ENCODE data around the gene LRIG1. TPM values are rescaled to one million over a fixed set of nuclear protein-coding genes. Genes with fewer than 3 reads are reported as not detected.
A peak's percentile ranks its signal among the peaks of the same experiment; 100 is the strongest.

Gene LRIG1
- total and polyA plus RNA-seq, 2 of the 8 experiments (the other 6 are each of a cell fraction or from before 2014, with no cell fraction given), result 78.1 to 88.7 TPM

DNA sequence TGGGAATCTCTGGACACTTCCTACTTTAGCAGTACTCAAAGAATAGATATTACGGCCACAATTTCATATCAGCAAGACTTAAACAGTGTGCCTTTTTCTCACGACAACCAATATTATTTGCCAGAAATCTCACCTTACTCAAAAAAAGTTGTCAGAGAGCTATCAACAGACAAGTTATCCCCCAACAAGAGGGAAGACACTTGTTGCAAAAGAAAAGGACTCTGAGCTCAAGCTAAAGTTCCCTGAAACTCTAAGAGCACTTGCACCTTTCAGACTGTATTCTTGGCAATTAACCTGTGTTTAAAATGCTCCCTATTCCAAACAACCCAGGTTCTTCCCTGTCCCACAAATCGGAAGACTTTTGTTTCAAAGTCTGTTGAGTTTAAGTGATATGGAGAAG, 4.5 kb downstream of the LRIG1 start:
- H2BK120ac ChIP-seq (replicated peaks; ENCODE audit: low read depth, low read length), result peak overlapping the region; percentile 49
- peak overlapping the region in 3 of 4 experiments; percentile 0 to 90 (median 28); a peak in 4 of 8 replicates for H3K4me3 ChIP-seq (ENCODE audit: extremely low read depth in 1 of 4, insufficient read depth in 2 of 4, low read depth in 3 of 4, low read length in 4 of 4)
- WGBS, 2 experiments (ENCODE audit: extremely low coverage in 1 of 2, insufficient coverage in 1 of 2, insufficient read length in 1 of 2, insufficient replicate concordance in 2 of 2, low coverage in 1 of 2, low lambda C conversion rate in 2 of 2, missing lambda C conversion rate in 1 of 2), result 52% methylated on average over 3 of the region's 3 CpGs; no CpG with 5 or more reads in 1 of the 2 experiments
- H3K56ac ChIP-seq (replicated peaks; ENCODE audit: insufficient read length, low read depth, low read length), result no peak overlapping the region
- no peak overlapping the region for H3K9ac ChIP-seq (replicated peaks in 1 of 4; ENCODE audit: extremely low read depth in 1 of 4, low read depth in 3 of 4, low read length in 3 of 4)
- ChIA-PET CTCF (ENCODE audit: partially characterized antibody) (interaction anchor here (0.5 to 2.8 kb wide), 4 partner anchors 89 to 538 kb away, joined by 3 to 11 read pairs (median 3); no protein-coding TSS in a partner anchor), POLR2A (ENCODE audit: partially characterized antibody) (interaction anchor here (0.6 to 7.5 kb wide), 15 partner anchors 8 to 178 kb away, joined by 3 to 51 read pairs (median 3); no protein-coding TSS in a partner anchor)
- H2BK20ac ChIP-seq (ENCODE audit: low read length), result no peak overlapping the region; the same call in 1 of the 2 replicates
- no peak overlapping the region for H2BK12ac ChIP-seq (ENCODE audit: low read depth, low read length)
- peak overlapping the region; percentile 7; the same call in 1 of the 2 replicates for H3K27ac ChIP-seq (ENCODE audit: low read depth, low read length)
- peaks cover 39 to 94% of the 10 kb centered on the region in 2 experiments for H3K79me2 ChIP-seq (ENCODE audit: control insufficient read depth in 1 of 2, insufficient read depth in 2 of 2, low read length in 2 of 2)
- no peak overlapping the region for H3K4ac ChIP-seq (replicated peaks; ENCODE audit: insufficient read length, low read depth, low read length)
- peaks cover 10 to 41% (median 29%) of the 10 kb centered on the region in 4 experiments for H3K4me1 ChIP-seq (replicated peaks in 1 of 4; ENCODE audit: control insufficient read depth in 3 of 4, insufficient read depth in 4 of 4, low read length in 3 of 4)
- DNase-seq (ENCODE audit: low read depth in 1 of 2, low spot score in 2 of 2) (no peak), FAIRE-seq (no peak)
- no peak overlapping the region for H4K8ac ChIP-seq (ENCODE audit: extremely low read depth, insufficient read depth, low read length)
- H3K79me1 ChIP-seq (ENCODE audit: low read depth, low read length), result 0 out of 2 replicates have a peak, but pooled peaks cover 4% of the 10 kb centered on the region
- no peak overlapping the region for H3K23ac ChIP-seq (ENCODE audit: insufficient read length)
- no peak overlapping the region; the same call in 1 of the 2 replicates for H3K18ac ChIP-seq (ENCODE audit: extremely low read depth, low read length)
- no peak overlapping the region for H2BK15ac ChIP-seq (ENCODE audit: low read length)
- H2BK5ac ChIP-seq (ENCODE audit: low read depth, low read length), result peak overlapping the region; percentile 85; the same call in 1 of the 2 replicates
- peaks cover 7% of the 10 kb centered on the region; the same call in 1 of the 2 replicates for H3K23me2 ChIP-seq (ENCODE audit: low read depth, low read length)
- H2AFZ ChIP-seq (ENCODE audit: low read length), result no peak overlapping the region
- peak overlapping the region; percentile 32 for H4K91ac ChIP-seq (replicated peaks; ENCODE audit: insufficient read length, low read length)
- H4K5ac ChIP-seq (ENCODE audit: insufficient read length, low read depth, low read length), result peak overlapping the region; percentile 9
- no peak overlapping the region for H3K14ac ChIP-seq (ENCODE audit: insufficient read length)
- H4K20me1 ChIP-seq (replicated peaks in 1 of 2; ENCODE audit: control insufficient read depth in 1 of 2, insufficient read depth in 2 of 2, low read length in 2 of 2), result peaks cover 14 to 25% of the 10 kb centered on the region in 2 experiments
- no peaks in the 10 kb centered on the region for H3K9me3 ChIP-seq (ENCODE audit: insufficient read depth in 2 of 2, low read depth in 1 of 2, low read length in 1 of 2)
- peak overlapping the region; percentile 84 to 93 for H3K4me2 ChIP-seq (ENCODE audit: insufficient read depth in 1 of 2, low read depth in 2 of 2, low read length in 2 of 2)
- H3K36me3 ChIP-seq (ENCODE audit: control insufficient read depth in 2 of 4, insufficient read depth in 4 of 4, low read length in 3 of 4), result no peaks in the 10 kb centered on the region; a peak in 1 of 8 replicates
- H3K27me3 ChIP-seq (replicated peaks in 1 of 4; ENCODE audit: control insufficient read depth in 3 of 4, extremely low read depth in 1 of 4, insufficient read depth in 3 of 4, low read length in 3 of 4), result no peaks in the 10 kb centered on the region
- no peak overlapping the region for H2AK5ac ChIP-seq (ENCODE audit: low read depth, low read length)
- TF ChIP-seq RBBP5 (IDR thresholded peaks at IDR 0.05; ENCODE audit: borderline replicate concordance, low read depth, low read length), result no peak
- no peak for TF ChIP-seq SIRT6 (IDR thresholded peaks at IDR 0.05; ENCODE audit: low read length)
- TF ChIP-seq POLR2AphosphoS5 (IDR thresholded peaks at IDR 0.05; ENCODE audit: low read depth, low read length), result no peak
- no peak for TF ChIP-seq KDM4A (IDR thresholded peaks at IDR 0.05; ENCODE audit: low read depth, low read length, severe bottlenecking)
- TF ChIP-seq CBX8 (IDR thresholded peaks at IDR 0.05; ENCODE audit: borderline replicate concordance, low read depth, low read length), result no peak
- TF ChIP-seq CHD1 (IDR thresholded peaks at IDR 0.05; ENCODE audit: low read depth, low read length), result no peak
- no peak for TF ChIP-seq EGR1 (IDR thresholded peaks at IDR 0.05; ENCODE audit: borderline replicate concordance, low read depth, low read length)
- no peak for TF ChIP-seq BRCA1 (IDR thresholded peaks at IDR 0.05; ENCODE audit: low read depth, low read length)
- TF ChIP-seq EZH2 (IDR thresholded peaks at IDR 0.05; ENCODE audit: low read depth, low read length, severe bottlenecking), result no peak
- TF ChIP-seq EP300 (IDR thresholded peaks at IDR 0.05; ENCODE audit: borderline replicate concordance in 1 of 2, low read depth in 2 of 2, low read length in 2 of 2), result no peak
- no peak for TF ChIP-seq CBX5 (IDR thresholded peaks at IDR 0.05; ENCODE audit: low read depth, low read length)
- no peak for TF ChIP-seq SIX5 (IDR thresholded peaks at IDR 0.05; ENCODE audit: low read depth, low read length)
- TF ChIP-seq BACH1 (IDR thresholded peaks at IDR 0.05; ENCODE audit: low read length), result no peak
- TF ChIP-seq SAP30 (IDR thresholded peaks at IDR 0.05; ENCODE audit: insufficient read depth, insufficient replicate concordance, low read length), result no peak
